ENCODE results near the gene MBD5. TPM values are rescaled to one million over a fixed set of nuclear protein-coding genes. Genes with fewer than 3 reads are reported as not detected.

The MBD5 gene
- total and polyA plus RNA-seq, 12 donors: 5.6 to 61.7 (median 40.5) TPM

DNA sequence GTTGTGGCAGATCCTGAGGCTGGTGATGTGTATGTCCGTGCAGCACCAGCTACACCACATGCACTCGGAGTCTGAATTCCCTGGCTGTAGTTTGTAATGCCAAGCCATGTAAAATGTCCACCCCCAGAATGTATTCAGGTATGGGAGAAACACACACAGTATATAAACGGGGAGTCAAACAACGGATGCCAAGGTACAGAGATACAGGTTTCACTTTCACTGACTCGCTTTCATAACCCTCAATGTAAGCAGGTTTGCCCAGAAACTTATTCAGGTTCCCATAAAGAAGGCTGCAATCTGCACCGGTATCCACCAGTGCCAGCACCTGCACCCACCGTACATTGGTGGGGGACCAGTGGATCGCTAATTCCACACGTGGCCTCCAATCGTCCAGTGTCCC is 237.2 kb downstream of the MBD5 start:
- Histone ChIP-seq H3K9me3 (replicated peaks in 1 of 3) (peaks cover 0 to 3% (median 0%) of the 10 kb centered on the region in 3 donors), H3K4me1 (replicated peaks in 1 of 2) (no peaks in the 10 kb centered on the region), H3K27ac (no peak overlapping the region), H3K27me3 (no peaks in the 10 kb centered on the region), H3K36me3 (replicated peaks in 1 of 2) (no peaks in the 10 kb centered on the region), H3K4me3 (no peak overlapping the region)
- WGBS, 4 donors: 76 to 78% (median 77%) methylated on average over 9 to 10 of the region's 10 CpGs
- no peak for DNase-seq
- TF ChIP-seq POLR2A (IDR thresholded peaks at IDR 0.05): no peak
- TF ChIP-seq CTCF (IDR thresholded peaks at IDR 0.05): no peak
- intact Hi-C loops (cut with DNase I): no loop called here

DNA sequence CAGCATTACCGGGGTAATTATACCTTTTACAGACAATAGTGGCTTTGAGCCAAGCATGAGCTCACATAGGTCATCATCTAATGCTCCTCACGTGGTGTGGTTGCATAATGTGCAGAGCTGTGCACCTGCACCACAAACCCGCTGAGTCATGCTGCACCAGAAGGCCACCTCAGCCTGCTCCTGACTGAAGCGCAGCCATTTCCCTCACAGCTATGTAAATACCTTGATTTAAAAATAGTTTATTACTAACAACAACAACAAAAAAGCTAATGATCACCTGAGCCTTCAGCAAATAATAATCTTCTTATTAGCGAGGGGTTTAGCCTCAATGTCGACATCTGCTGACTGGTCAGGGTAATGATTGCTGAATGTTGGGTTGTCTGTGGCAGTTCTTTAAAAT is 238.8 kb downstream of the MBD5 start:
- Histone ChIP-seq H3K36me3 (replicated peaks in 1 of 2) (no peaks in the 10 kb centered on the region), H3K4me1 (replicated peaks in 1 of 2) (no peaks in the 10 kb centered on the region), H3K27ac (no peak overlapping the region), H3K9me3 (replicated peaks in 1 of 3) (no peaks in the 10 kb centered on the region), H3K4me3 (no peak overlapping the region), H3K27me3 (no peaks in the 10 kb centered on the region)
- WGBS, 4 donors: 85 to 93% (median 91%) methylated on average over 6 of the region's 6 CpGs
- no peak for DNase-seq
- intact Hi-C loops (cut with DNase I): no loop called here
- TF ChIP-seq CTCF (IDR thresholded peaks at IDR 0.05): no peak
- TF ChIP-seq POLR2A (IDR thresholded peaks at IDR 0.05): no peak

GRCh38 chr2:148263890-148264289 is 243.0 kb downstream of the MBD5 start:
- H3K27ac ChIP-seq: no peak overlapping the region
- no peaks in the 10 kb centered on the region for H3K4me1 ChIP-seq (replicated peaks in 1 of 2)
- intact Hi-C loops (cut with DNase I): no loop called here
- no peak for TF ChIP-seq POLR2A (IDR thresholded peaks at IDR 0.05)
- TF ChIP-seq CTCF (IDR thresholded peaks at IDR 0.05): no peak
- 92 to 100% (median 95%) methylated on average over 2 of the region's 2 CpGs for WGBS, 4 donors
- no peaks in the 10 kb centered on the region for H3K27me3 ChIP-seq
- no peaks in the 10 kb centered on the region for H3K9me3 ChIP-seq (replicated peaks in 1 of 3)
- H3K36me3 ChIP-seq (replicated peaks in 1 of 2): no peaks in the 10 kb centered on the region
- DNase-seq: no peak
- H3K4me3 ChIP-seq: no peak overlapping the region

DNA sequence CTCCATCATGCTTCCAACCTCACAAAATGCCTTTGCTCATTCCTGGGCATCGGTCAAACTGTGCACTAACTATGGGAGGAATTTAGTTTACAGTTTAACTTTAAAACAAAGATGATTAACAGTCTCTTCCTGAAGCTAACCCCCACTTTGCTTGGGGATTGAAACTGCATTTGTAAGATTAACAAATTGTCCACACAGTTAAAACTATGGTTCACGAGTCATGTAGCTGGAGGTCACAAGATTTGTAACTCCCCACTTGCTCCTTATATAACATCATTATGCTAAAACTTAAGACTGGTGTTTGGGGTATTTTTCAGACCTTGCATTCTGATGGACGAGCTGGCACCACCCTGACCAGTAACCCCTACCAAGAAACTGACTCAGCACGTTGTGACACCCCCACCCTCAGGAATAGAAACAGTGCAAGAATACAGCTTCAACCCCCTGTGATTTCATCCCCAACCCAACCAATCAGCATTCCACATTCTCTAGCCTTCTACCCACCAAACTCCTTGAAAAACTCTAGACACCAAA is 252.3 kb downstream of the MBD5 start:
- no peaks in the 10 kb centered on the region for H3K9me3 ChIP-seq (replicated peaks in 1 of 3)
- H3K27ac ChIP-seq: no peak overlapping the region
- TF ChIP-seq CTCF (IDR thresholded peaks at IDR 0.05) (no peak), POLR2A (IDR thresholded peaks at IDR 0.05) (no peak)

More for the DNA sequence above, 252.3 kb downstream of the MBD5 start:
- no peaks in the 10 kb centered on the region for H3K27me3 ChIP-seq
- no peak for DNase-seq
- H3K36me3 ChIP-seq (replicated peaks in 1 of 2): no peaks in the 10 kb centered on the region
- intact Hi-C loops (cut with DNase I): no loop called here
- 62 to 69% (median 66%) methylated on average over 4 of the region's 4 CpGs for WGBS, 4 donors
- H3K4me3 ChIP-seq: no peak overlapping the region
- H3K4me1 ChIP-seq (replicated peaks in 1 of 2): no peaks in the 10 kb centered on the region

Measured in adrenal gland (tissue), 12 donors.